NCI-H82 (cell line): Measurements from ENCODE around the gene STX3.
A peak's percentile ranks its signal among the peaks of the same experiment; 100 is the strongest.
"Not testable (repeated sequence)": the region's sequence is repeated elsewhere in the genome, so short reads cannot be mapped to it uniquely, and the experiment has no call there.

ENCODE experiments used
- DNase-seq: peaks from one replicate; lab custom pipeline; 2025; lab: John Stamatoyannopoulos, UW

Gene STX3

DNA sequence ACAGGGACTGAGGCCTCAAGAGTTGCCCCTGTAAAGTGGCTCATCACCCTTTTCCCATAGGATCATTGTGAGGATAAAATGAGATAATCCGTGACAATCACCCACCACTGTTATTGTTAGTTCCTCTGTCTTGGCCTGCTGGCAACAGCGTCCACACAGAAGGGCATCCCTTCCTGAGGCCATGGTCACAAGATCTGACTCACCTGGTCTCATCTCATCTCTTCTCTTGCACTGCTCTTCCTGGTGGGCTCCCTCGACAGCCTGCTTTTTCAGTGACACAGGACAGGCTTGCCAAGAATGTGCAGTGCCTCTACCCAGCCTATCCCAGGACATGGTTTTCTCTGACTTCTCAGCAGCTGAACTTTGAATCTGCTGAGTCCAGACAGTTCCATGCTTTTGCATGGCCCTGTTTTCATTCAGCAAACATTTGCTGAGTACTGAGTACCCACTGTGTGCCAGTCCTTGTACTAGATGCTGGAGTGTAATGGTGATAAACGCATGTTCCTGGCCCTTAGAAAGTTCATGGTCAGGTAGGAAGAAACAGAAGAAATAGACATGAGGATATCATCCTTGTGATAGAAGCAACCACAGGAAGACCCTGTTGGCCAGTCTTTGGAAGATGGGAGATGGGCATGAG lies 3.3 kb downstream of the STX3 start:
- peak; percentile 37 for DNase-seq

DNA sequence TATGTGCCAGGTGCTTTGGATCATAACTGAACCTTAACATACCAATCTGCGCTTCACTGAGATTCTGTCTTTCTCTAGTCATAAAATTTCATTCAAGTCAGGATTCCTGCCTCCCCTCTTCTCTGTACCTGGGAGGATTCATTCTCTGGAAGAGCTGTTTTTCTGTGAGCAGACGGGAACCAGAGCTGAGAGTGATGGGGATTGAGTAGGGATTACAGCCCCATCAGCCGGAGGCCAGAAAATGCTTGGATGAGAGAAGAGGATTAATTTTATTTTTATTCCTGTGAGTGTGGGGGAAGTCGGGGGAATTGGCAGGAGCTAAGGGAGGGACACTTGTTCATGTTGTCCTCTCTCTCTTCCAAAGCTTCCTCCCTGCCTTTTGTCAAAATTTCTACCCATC lies 4.7 kb downstream of the STX3 start:
- DNase-seq: peak; percentile 90

DNA sequence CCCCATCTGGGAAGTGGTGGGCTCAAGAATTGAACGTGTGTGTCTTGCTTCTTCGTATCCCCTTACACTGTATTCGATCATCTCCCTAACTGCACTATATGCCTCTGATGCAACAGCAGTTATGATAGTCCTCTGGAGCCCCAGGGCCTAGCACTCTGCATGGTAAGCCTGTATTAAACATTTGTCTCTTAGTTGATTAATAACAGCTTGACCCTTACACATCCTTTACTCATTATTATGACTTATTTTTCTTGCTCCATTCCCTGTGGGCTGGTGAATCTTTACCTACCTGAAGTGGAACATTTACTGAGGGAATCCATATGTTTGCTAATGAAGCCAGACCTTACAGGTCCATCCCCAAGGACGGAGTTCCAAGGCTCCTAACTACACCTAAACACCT lies 5.6 kb downstream of the STX3 start:
- DNase-seq: no peak

DNA sequence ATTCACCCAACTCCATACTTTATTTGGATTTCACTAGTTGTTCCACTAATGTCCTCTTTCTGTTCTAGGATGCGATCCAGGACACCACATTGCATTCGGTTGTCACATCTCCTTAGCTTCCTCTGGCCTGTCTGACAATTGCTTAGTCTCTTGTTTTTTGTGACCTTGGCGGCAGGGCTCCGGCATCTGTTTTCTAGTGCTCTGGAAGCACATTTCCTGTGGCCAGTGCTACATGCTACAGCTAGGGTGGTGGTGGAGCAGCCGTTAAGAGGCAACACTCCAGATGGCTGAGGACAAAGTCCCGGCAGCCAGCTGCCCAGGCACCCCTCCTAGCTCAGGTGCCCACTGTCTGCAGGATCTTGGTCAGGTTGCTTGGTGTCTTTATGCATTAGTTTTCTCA lies 6.8 kb downstream of the STX3 start:
- DNase-seq: peak; percentile 84

DNA sequence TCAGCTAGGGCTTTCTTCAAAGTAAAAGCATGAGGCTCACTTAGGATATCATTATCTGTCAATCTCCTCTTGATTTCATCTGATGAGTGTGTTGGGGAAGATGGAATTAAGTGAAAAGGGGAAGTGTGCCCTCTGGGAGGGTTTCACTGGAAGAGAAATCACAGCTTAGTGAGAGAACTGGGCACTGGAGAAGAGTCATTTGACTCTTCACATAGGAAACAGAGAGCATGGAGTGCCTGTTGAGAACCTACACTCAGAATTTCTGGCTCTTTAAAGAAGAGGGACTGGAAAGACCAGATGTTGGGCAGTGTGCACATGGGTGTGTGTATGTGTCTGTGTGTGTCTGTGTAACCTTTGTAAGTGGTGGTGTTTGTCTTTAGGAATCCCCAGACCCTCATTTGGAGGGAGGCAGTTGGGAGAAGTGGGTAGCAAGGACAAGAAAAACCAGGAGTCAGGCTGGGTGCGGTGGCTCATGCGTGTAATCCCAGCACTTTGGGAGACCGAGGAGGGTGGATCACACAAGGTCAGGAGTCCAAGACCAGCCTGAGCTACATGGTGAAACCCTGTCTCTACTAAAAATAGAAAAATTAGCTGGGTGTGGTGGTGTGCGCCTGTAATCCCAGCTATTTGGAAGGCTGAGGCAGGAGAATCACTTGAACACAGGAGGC lies 10.0 kb downstream of the STX3 start:
- DNase-seq: peak; percentile 55

DNA sequence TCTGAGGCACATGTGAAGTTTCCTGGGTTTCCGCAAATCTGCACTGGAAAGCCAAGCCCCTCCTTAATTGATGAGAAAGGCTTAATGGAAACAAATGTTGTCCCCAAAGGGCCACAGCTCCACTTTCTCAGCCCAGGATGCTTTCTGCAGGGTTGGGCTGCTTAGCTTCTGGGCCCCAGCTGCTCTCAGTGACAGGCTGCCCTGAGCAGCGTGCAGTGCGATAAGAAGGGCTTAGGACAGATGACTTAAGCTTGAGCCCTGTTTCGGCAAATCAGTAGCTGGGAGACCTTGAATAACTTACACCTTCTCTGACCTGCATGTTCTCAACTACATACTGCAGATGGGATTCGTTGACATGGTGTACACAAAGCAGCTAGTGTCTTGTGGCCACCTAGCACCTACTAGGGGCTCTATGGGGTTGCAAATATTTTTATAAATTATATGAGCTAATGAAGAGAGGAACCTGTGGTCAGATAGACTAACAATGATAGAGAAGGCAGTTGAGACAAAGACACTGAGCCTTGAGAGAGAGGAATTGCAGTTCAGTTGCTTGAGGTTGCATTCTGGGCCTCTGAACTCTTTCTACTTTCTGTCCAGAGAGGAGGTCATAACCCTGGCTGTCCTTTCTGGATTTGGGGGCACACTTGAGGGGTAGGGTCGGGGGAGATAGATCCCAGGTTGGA lies 11.5 kb downstream of the STX3 start:
- peak; percentile 96 for DNase-seq

DNA sequence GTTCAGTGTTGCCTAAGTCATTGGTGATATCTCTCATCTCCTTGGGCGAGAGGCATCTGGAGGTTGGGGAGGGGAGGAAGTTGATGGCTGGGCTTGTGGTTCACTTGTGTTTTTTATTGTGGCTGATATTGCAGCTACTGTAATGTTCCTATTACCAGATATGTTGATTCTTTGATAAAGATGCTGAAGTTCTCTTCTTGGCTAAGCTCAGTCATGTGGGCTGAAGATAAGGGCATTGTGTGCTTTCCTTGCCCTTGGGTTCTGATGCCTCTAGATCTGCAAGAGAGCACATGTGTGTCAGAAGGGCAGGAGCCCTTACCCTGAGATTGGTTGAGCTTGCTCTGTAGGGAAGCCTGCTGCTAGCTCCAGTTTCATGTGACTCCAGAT lies 12.0 kb downstream of the STX3 start:
- DNase-seq: no peak

DNA sequence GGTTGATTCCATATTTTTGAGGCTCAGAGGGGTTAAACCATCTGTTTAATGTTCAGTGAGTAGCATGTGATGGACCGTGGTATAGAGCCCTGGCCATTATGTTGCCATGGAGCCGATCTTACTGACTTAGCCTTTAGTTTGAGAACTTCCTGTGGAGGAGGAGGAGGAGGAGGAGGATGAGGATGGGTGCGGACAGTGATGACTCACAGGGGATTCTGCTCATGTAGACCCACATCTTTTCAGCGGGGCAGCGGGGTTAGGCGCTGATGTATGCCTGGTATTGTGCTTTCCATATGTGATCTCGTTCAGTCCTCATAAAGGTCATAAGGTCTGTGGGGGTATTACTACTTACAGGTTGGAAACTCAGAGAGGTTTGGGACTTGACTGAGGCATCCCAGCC lies 13.9 kb downstream of the STX3 start:
- DNase-seq: no peak

DNA sequence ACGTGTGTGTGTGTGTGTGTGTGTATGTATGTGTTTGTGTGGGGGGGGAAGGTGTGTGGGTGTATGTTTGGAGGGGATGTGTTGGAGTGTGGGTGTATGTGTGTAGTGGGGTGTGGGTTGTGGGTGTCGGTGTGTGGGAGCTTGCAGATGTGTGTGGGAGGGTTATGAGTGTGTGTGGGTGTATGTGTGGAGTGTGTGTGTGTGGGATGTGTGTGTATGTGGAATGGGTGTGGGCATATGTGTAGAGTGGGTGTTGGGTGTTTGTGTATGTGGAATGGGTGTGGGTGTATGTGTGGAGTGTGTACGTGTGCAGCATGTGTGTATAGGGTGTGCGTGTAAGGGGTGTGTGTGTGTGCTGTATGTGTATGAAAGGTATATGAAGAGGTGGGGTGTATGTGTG lies 14.7 kb downstream of the STX3 start:
- no peak for DNase-seq

DNA sequence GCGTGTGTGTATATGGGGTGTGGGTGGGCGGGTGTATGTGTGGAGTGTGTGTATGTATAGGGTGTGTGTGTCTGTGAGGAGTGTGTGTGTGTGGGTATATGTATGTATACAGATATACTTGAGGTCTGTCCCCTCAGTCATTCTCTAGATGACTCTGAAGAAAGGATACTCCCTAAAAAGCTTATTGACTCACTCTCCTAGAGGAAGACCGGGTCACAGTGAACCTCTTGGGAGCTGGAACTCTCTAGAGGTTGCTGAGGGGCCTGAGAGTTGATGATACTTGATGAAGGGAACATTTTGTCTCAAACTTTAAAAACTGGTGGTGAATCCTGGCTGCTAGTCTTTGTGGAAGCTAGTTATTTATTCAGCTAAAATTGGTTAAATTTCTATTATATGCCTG lies 15.1 kb downstream of the STX3 start:
- DNase-seq: no peak

DNA sequence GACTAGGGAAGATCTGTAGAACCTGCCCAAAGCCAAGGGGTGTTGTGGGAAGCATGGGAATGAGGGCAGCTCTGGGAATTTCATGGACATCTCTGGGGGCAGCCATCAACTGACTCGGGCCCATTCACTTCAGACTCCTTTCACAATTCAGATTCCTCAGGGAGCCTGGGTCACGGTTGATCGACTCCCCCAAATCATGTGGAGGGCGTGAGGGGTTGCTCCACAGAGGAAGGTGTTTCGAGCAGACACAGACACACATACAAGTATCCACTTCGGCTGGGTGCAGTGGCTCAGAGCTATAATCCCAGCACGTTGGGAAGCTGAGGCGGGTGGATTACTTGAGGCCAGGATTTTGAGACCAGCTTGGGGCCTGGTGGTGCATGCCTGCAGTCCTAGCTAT lies 15.7 kb downstream of the STX3 start:
- DNase-seq: peak; percentile 5

DNA sequence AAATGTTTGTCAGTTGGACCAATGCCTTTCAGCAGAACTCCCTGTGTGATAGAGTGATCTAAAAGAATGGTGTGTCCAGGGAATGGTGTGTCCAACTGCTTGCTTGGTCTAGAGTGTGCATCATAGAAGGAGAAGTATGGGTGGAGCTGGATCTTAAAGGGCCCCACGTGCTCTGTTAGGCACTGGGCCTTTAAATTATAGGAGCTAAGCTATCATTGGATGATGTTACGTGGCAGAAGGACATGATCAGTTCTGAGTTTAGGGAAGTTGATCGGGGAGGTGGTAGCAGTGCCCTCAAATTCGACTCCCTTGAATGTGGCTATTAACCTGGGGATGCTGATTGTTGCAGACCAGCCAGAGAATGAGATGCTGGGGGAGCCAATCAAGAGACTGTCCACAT lies 16.4 kb downstream of the STX3 start:
- DNase-seq: no peak

DNA sequence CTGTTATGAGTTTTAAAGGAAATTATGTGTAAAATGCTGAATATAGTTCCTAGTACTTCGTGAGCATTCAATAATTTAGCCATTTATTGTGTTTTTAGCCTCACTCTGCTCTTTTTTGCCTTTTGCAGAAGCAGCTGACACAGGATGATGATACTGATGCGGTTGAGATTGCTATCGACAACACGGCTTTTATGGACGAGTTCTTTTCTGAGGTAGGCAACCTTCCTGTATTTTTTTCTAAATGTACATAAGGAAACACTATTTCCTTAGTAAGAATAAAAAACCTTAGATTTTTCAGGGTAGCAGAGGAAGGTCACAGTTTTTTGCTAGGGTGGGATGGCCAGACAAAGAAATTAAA lies 17.9 kb downstream of the STX3 start:
- DNase-seq: no peak

DNA sequence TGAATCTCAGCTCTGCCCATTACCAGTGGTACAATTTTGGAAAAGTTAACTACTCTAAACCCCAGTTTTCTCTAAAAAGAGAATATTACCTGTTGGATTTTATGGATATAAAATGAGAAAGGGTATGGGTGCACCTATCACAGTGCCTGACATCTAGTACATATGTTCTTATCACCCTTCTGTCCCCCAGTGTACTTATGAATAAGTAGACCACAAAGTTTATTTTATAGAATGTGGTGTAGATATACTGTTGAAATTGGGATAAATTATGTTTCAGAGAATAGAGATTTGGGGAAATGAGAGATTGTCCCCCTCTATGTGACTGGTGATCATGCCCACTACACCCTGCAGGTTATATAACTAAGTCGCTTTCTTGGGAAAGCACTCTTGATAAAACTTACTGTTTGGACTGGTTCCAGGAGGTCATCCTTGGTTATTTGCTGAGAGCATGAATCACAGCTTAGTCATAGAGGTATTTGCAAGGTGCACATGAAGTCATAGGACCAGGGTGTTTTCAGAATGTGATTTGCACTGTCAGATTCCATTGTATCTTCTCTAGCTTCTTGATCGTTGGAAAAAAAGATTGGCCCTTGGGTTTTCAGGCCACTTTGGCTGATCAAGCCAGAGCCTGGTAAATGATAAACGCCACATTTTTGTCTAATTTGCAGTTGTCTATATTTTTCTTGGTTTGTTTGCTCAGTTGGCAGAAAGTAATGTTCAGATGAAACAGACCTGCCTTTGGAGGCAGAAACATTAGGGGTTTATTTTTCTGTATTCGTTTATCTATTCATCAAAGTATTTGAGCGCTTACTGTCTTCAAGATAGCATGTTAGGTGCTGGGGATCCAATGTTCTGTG lies 21.3 kb downstream of the STX3 start:
- no peak for DNase-seq

DNA sequence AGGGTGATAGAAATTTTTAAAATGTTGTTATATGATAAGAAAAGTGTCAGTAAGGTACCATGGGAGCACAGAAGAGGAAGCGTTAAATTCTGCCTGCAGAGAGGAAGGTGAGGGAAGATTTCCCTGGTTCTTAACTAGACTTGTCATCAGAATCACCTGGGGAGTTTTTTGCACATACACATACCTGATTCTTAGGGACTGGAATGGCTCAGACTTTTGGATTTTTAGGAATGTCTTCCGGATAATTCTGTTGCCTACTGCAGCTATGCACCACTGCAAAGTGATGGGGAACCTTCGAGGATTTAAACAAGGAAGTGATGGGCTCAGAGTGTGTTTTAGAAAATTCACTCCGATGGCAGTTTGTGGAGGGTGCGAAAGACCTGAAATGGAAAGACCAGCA lies 21.9 kb downstream of the STX3 start:
- DNase-seq: no peak

DNA sequence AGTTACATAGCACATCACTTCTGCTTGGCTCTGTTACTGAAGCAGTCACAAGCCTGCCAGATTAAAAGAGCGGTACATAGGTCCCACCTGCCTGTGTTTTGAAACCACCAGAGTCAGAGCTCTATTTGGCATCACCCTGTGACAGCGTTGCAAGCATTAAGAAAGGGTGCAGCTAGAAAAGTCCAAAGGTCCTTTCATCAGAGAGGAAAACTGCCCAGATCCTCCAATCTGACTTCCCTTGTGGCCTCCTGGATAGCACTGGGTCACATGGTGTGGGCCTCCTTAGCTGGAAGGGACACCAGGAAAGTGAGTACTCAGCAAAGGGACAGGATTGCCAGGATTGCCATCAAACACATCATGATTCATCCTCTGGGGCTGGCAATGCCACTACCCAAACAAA lies 22.9 kb downstream of the STX3 start:
- no peak for DNase-seq

DNA sequence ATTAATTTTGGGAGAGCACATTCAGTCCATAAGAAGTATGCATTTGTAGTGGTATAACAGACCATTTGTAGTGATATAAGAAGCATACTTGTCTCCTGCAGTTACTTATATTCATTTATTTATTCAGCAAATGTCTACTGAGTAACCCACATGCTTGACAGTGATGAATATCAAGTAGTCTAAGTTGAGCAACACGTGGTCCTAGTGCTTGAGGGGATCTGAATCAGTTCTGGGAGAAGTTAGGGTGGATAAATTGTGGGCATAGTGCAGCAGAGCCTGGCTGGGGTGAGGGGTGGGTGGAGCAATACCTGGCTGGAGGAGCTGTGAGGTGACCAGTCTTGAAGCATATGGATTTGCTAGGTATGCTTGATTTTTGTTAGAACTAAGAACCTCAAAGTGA lies 24.3 kb downstream of the STX3 start:
- DNase-seq: no peak

DNA sequence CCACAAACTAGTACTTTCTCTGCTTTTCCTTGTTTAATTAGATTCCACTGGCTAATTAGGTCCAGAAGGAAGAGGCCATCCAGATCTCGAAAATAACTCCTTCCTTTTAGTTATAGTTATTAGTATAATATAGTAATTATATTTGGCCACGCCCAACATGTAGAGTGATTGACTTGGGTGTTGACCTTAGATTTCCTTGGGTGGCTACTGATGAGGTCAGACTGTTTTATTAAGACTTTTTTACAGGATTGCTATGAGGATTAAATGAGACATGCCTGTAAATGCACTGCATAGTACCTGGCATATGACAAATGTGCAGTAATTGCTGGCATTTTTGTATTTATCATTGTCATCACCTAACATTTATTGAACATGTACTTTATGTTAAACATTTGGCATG lies 26.9 kb downstream of the STX3 start:
- DNase-seq: no peak

DNA sequence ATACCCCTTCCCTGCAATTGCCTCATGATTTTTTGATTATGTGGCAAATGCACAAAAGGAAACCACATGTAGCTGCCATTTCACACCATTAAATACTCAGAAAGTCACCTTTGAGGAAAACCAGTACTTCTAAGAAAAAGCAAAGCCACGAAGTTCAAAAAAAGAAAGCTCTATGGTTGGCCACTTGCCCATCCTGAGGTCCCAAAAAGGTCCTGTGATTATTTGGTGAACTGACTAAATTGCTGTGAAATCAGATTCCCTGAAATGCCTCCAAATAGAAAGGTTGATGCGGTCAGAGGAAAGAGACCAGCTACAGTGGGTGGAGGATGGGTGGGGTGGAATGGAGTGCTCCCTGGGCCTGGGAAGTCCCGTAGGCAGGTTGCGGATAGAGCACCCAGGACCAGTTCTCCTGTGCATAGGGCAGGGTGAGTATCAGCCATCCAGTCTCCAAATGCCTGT lies 28.5 kb downstream of the STX3 start:
- DNase-seq: no peak

DNA sequence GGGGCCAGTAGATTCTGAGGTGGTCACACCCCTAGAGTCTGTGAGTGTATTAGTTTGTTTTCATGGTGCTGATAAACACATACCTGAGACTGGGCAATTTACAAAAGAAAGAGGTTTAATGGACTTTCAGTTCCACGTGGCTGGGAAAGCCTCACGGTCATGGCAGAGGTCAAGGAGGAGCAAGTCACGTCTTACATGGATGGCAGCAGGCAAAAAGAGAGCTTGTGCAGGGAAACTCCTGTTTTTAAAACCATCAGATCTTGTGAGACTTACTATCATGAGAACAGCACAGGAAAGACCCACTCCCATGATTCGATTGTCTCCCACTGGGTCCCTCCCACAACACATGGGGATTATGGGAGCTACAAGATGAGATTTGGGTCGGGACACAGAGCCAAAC lies 29.3 kb downstream of the STX3 start:
- DNase-seq: not testable (repeated sequence)

DNA sequence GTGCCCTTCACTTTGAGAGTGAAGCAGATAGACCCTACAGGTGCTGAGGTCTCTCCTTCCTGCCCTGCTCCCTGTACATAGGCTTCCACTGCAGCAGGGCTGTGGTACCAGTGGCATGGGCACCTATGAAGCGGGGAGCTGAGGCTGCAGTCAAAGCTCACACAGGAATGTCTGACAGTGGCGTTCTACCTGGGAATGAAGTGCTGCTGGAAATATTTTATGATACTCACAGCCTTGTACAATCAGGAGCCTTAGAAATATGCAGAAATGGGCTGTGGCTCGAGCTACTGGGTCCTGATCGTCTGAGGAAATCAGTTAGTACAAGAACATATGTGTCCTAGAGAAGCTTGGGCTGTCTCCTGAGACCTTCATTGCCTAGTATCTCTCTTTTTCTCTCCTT lies 30.6 kb downstream of the STX3 start:
- no peak for DNase-seq

DNA sequence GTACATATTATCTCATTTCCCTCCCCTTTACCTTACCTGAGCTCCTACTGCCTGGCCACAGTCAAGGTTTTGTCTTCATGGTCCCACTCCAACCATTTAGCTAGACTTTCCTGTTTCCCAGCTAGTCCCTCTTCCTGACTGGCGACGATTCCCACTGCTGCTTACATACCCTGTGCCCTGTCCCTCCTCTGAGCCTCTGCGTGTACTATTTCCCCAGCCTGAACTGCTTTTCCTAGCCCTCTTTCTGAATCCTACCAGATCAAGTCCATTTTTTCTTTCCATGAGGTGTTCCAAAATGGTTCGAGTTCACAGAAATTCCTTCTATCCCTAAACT lies 32.0 kb downstream of the STX3 start:
- DNase-seq: no peak

DNA sequence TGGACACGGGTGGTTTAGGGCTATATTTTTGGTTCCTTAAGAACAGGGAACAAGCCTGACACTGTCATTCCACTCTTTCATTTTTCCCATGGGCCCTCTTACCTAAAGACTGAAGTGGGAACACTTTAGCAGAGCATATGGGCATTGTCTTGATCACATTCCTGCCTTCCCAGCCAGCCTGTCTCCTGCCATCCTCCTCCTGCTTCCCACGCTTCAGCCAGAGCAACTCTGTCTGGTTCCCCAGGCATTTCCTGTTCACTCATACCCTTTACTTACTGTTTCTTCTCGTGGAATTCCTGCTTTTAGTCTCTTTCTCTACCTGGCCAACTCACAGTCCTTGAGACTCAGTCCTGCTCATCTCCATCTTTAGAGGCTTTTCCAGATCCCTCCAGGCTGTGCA lies 32.6 kb downstream of the STX3 start:
- no peak for DNase-seq
